Upper lobe of left lung (tissue), 4 donors: Measurements from ENCODE around the gene CMSS1.

ENCODE experiments used
- EP300 ChIP-seq, 4 donors: sonication (generic); formaldehyde crosslinking; IDR thresholded peaks; one replicate each; pipeline ENCODE4 v1.5.1; 2017; ENCODE audit warnings: antibody characterized with exemption in 4 of 4, control low read depth in 2 of 4
- POLR2AphosphoS5 ChIP-seq, 2 donors: sonication (generic); formaldehyde crosslinking; IDR thresholded peaks; one replicate each; pipeline ENCODE4 v1.5.1; 2017; ENCODE audit warnings: antibody characterized with exemption in 2 of 2
- TF ChIP-seq, protein P1 (sequence below), 6 experiments: fragments of 450-650 bp in 4 of 6; fragments of 200-600 bp in 2 of 6; sonication (generic) in 2 of 6; IDR thresholded peaks; one replicate each; pipeline ENCODE4 v1.5.1; 2016 to 2019; ENCODE audit warnings: antibody characterized with exemption in 6 of 6

GRCh38 chr3:99799422-99799821, 18.2 kb upstream of the CMSS1 start:
- TF ChIP-seq, protein P1, sequence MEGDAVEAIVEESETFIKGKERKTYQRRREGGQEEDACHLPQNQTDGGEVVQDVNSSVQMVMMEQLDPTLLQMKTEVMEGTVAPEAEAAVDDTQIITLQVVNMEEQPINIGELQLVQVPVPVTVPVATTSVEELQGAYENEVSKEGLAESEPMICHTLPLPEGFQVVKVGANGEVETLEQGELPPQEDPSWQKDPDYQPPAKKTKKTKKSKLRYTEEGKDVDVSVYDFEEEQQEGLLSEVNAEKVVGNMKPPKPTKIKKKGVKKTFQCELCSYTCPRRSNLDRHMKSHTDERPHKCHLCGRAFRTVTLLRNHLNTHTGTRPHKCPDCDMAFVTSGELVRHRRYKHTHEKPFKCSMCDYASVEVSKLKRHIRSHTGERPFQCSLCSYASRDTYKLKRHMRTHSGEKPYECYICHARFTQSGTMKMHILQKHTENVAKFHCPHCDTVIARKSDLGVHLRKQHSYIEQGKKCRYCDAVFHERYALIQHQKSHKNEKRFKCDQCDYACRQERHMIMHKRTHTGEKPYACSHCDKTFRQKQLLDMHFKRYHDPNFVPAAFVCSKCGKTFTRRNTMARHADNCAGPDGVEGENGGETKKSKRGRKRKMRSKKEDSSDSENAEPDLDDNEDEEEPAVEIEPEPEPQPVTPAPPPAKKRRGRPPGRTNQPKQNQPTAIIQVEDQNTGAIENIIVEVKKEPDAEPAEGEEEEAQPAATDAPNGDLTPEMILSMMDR (IDR thresholded peaks at IDR 0.05): no peak
- TF ChIP-seq POLR2AphosphoS5 (IDR thresholded peaks at IDR 0.05) (no peak), EP300 (IDR thresholded peaks at IDR 0.05) (no peak)
